PFSK-1 (cell line): ENCODE data around the gene EREG.

ENCODE experiments used
- POLR2AphosphoS5 ChIP-seq: IDR thresholded peaks from 2 replicates; pipeline ENCODE4 v1.6.1; 2012; ENCODE audit warnings: low read depth, mild to moderate bottlenecking, control low read depth, low read length, moderate library complexity
- REST ChIP-seq, 2 experiments: IDR thresholded peaks; 2 replicates each; pipeline versions ENCODE4 v1.6.1 to v1.8.0; 2011 to 2012; ENCODE audit warnings: low read depth in 2 of 2, low read length in 2 of 2, control low read depth in 1 of 2, inconsistent platforms in 1 of 2, mild to moderate bottlenecking in 1 of 2, moderate library complexity in 1 of 2; ENCODE audit not compliant: insufficient read depth in 1 of 2
- SIN3A ChIP-seq: IDR thresholded peaks from 2 replicates; pipeline ENCODE4 v1.6.1; 2012; ENCODE audit warnings: mild to moderate bottlenecking, low read length, moderate library complexity, borderline replicate concordance; ENCODE audit not compliant: insufficient read depth
- TAF1 ChIP-seq: IDR thresholded peaks from 2 replicates; pipeline ENCODE4 v1.6.1; 2012; ENCODE audit warnings: low read length, control low read depth, borderline replicate concordance; ENCODE audit not compliant: insufficient read depth

GRCh38 chr4:74395633-74396032 is 30.7 kb downstream of the EREG start:
- no peak for TF ChIP-seq POLR2AphosphoS5
- TF ChIP-seq SIN3A, result no peak
- TF ChIP-seq TAF1, result no peak
- TF ChIP-seq REST (IDR thresholded peaks at IDR 0.05; ENCODE audit: insufficient read depth in 1 of 2, low read depth in 2 of 2, low read length in 2 of 2), result no peak
